Immature natural killer cell (primary cell): ENCODE measurements around the gene GAPDHS. TPM values are rescaled to one million over a fixed set of nuclear protein-coding genes. Genes with fewer than 3 reads are reported as not detected.

Source experiments
- DNase-seq, 3 donors: peaks; one replicate each; pipeline ENCODE4 v3.0.0; 2022; ENCODE audit warnings: mixed read lengths in 1 of 3
- H3K27ac Mint-ChIP-seq, 6 donors: one replicate each; pipeline ENCODE4 v1.8.0; 2020; ENCODE audit warnings: mixed read lengths in 6 of 6, mild to moderate bottlenecking in 5 of 6, inconsistent platforms in 4 of 6, moderate library complexity in 3 of 6
- H3K27me3 Mint-ChIP-seq, 3 donors: one replicate each; pipeline ENCODE4 v1.8.0; 2020 to 2021; ENCODE audit warnings: low read depth in 3 of 3, mild to moderate bottlenecking in 3 of 3, mixed read lengths in 3 of 3, moderate library complexity in 3 of 3, inconsistent platforms in 1 of 3
- H3K36me3 Mint-ChIP-seq, 3 donors: one replicate each; pipeline ENCODE4 v1.8.0; 2020; ENCODE audit warnings: mixed read lengths in 3 of 3, inconsistent platforms in 2 of 3, mild to moderate bottlenecking in 2 of 3
- H3K4me1 Mint-ChIP-seq, 2 donors: one replicate each; pipeline ENCODE4 v1.8.0; 2020; ENCODE audit warnings: inconsistent platforms in 2 of 2, mild to moderate bottlenecking in 2 of 2, mixed read lengths in 2 of 2, moderate library complexity in 1 of 2
- H3K4me3 Mint-ChIP-seq, 5 donors: one replicate each; pipeline ENCODE4 v1.8.0; 2020; ENCODE audit warnings: mild to moderate bottlenecking in 5 of 5, mixed read lengths in 5 of 5, inconsistent platforms in 3 of 5, moderate library complexity in 3 of 5
- H3K9me3 Mint-ChIP-seq, 6 donors: one replicate each; pipeline ENCODE4 v1.8.0; 2020; ENCODE audit warnings: mild to moderate bottlenecking in 6 of 6, mixed read lengths in 6 of 6, inconsistent platforms in 4 of 6, moderate library complexity in 3 of 6
- polyA plus RNA-seq, 3 donors: library from polyadenylated mRNA; unstranded; fragments of 300-500 nt; fragmentation: Illumina TruSeq; gene quantifications; one replicate each; pipeline ENCODE4 v1.2.3, GENCODE V29; 2021

The GAPDHS gene
- not detected for polyA plus RNA-seq

DNA sequence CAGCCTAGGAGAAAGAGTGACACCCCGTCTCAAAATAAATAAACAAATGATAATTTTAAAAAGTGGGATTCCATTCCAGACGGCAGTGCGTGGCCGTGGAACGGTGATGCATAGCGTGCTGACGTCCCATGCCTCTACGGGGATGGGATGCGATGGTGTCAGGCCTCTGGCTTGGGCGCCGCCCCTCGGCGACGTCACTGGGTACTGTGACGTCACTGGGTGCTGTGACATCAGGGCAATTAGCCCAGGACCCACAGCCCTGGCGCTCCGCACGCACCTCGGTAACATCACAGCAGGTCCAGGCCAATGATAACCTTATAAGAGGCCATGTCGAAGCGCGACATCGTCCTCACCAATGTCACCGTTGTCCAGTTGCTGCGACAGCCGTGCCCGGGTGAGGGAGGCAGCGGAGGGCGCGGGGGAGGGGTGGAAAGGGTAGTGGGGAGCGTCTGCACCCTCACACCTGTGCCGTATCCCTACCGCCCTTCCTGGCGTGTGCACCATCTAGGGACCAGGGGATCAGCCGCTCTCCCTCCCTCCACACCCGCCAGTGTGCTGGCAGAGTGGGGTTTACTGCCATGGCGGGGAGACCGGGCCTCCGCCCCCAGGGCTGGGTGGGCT lies at the start of gene GAPDHS:
TSS of gene GAPDHS (plus strand) at position 256 of the 621 bp plus-strand sequence. CDS start at position 328, 72 bp downstream.
- peaks cover 29 to 37% of the 10 kb centered on the region in 2 donors for H3K4me1 Mint-ChIP-seq
- peak within 1 kb of the TSS; percentile 74 to 87 (median 82) for H3K4me3 Mint-ChIP-seq
- peaks cover 9 to 30% (median 12%) of the 10 kb centered on the region in 3 donors for H3K27me3 Mint-ChIP-seq
- peaks cover 0 to 1% (median 0%) of the 10 kb centered on the region in 6 donors for H3K9me3 Mint-ChIP-seq
- H3K27ac Mint-ChIP-seq: peak within 1 kb of the TSS in 5 of 6 donors; percentile 59 to 88 (median 79)
- H3K36me3 Mint-ChIP-seq: no peaks in the 10 kb centered on the region
- DNase-seq: no peak

GRCh38 chr19:35484252-35485036 lies 48.8 kb upstream of the GAPDHS start:
- H3K27me3 Mint-ChIP-seq: peaks cover 7 to 11% (median 10%) of the 10 kb centered on the region in 3 donors
- no peaks in the 10 kb centered on the region for H3K36me3 Mint-ChIP-seq
- DNase-seq: no peak
- H3K9me3 Mint-ChIP-seq: no peaks in the 10 kb centered on the region
- H3K27ac Mint-ChIP-seq: no peak overlapping the region
- H3K4me3 Mint-ChIP-seq: no peak overlapping the region
- no peaks in the 10 kb centered on the region for H3K4me1 Mint-ChIP-seq

GRCh38 chr19:35486268-35486708 lies 47.0 kb upstream of the GAPDHS start:
- H3K27ac Mint-ChIP-seq: no peak overlapping the region
- no peak overlapping the region for H3K4me3 Mint-ChIP-seq
- no peaks in the 10 kb centered on the region for H3K36me3 Mint-ChIP-seq
- H3K27me3 Mint-ChIP-seq: peaks cover 9 to 13% (median 11%) of the 10 kb centered on the region in 3 donors
- DNase-seq: no peak
- H3K4me1 Mint-ChIP-seq: no peaks in the 10 kb centered on the region
- peaks cover 0 to 2% (median 0%) of the 10 kb centered on the region in 6 donors for H3K9me3 Mint-ChIP-seq

DNA sequence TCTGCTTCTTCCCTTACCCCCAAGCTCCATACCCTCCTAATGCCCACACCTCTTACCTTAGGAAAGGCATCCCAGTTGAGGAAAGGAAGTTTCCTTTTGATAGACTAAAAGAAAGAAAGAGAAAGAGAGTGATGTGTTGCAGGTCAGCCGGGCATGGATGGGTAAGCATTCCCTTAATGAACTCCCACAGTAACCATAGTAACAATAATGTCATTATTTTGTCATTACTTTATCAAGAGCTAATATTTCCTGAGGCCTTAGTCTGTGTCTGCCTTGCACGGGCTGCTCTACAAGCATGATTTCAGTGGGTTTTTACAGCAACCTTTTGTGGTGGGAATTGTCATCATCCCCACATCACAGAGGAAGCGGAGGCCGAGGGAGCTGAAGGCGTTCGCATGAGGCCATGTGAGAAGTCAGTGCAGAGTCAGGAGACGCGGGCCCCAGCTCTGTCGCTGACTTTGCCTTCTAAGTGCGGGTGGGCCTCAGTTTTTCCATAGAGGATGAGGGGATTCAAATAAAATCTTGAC lies 45.5 kb upstream of the GAPDHS start:
- Mint-ChIP-seq H3K27me3 (peaks cover 7 to 11% (median 11%) of the 10 kb centered on the region in 3 donors), H3K36me3 (no peaks in the 10 kb centered on the region), H3K4me3 (no peak overlapping the region), H3K4me1 (no peaks in the 10 kb centered on the region), H3K9me3 (peaks cover 0 to 2% (median 0%) of the 10 kb centered on the region in 6 donors), H3K27ac (no peak overlapping the region)
- no peak for DNase-seq

- Mint-ChIP-seq H3K9me3 (peaks cover 0 to 2% (median 0%) of the 10 kb centered on the region in 6 donors), H3K36me3 (no peaks in the 10 kb centered on the region), H3K4me1 (no peaks in the 10 kb centered on the region), H3K27ac (no peak overlapping the region), H3K27me3 (peaks cover 5 to 11% (median 9%) of the 10 kb centered on the region in 3 donors), H3K4me3 (no peak overlapping the region)
- DNase-seq: no peak
Observed at GRCh38 chr19:35488677-35489076, 44.6 kb upstream of the GAPDHS start.

DNA sequence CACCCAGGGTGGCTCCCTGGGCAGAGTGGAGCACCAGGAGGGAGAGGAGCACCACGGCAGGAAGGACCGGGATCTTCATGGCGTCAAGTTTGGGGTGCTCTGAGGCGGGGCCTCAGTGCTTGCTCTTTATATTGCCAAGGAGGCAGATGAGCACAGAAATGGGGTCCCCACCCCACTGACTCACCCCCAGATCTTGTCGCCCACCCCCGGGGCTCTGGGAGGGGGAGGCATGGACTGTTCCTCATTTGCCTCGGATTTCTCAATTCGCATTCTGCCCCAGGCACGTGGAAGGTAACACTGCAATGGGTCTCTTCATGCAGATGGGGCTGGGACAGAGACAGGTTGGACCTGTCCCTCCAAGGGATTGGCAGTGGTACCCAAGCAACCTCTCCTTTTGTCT lies 42.9 kb upstream of the GAPDHS start, which contains the start of gene KRTDAP:
TSS of gene KRTDAP (minus strand) at position 101 of the 400 bp plus-strand sequence. CDS start at position 79, 22 bp downstream.
- Mint-ChIP-seq H3K36me3 (no peaks in the 10 kb centered on the region), H3K27me3 (peaks cover 5 to 10% (median 9%) of the 10 kb centered on the region in 3 donors), H3K27ac (no peak within 1 kb of the TSS), H3K9me3 (peaks cover 0 to 2% (median 0%) of the 10 kb centered on the region in 6 donors), H3K4me1 (peaks cover 4 to 5% of the 10 kb centered on the region in 2 donors), H3K4me3 (no peak within 1 kb of the TSS)
- DNase-seq: no peak

DNA sequence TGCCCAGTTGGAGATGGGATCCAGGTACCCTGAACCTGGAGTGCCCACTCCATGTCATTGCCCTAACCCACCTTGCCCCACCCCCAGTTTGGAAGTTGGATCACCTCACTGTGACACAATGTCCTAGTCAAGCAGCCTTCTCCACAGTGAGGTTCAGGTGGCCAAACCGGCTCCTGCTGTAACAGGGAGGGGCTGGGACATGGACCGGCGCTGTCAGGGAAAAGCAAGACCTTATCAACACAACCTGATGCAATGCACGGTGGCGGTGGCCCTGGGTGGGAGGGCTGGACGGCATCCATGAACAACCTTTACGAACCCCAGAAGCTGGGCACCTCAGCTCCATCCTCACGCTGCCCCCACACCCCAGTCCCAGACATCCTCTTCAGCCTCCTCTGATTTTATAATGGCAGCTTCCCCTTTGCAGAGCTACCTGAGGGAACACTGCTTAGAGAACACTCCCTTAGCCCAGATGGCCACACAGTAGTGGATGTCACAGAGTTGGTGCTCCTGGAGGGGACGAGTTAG lies 41.4 kb upstream of the GAPDHS start:
- H3K4me1 Mint-ChIP-seq: peaks cover 7% of the 10 kb centered on the region in 2 donors
- H3K4me3 Mint-ChIP-seq: no peak overlapping the region
- DNase-seq: no peak
- peak overlapping the region in 1 of 6 donors; percentile 50 for H3K27ac Mint-ChIP-seq
- peaks cover 2 to 11% (median 10%) of the 10 kb centered on the region in 3 donors for H3K27me3 Mint-ChIP-seq
- H3K36me3 Mint-ChIP-seq: no peaks in the 10 kb centered on the region
- peaks cover 0 to 2% (median 0%) of the 10 kb centered on the region in 6 donors for H3K9me3 Mint-ChIP-seq

DNA sequence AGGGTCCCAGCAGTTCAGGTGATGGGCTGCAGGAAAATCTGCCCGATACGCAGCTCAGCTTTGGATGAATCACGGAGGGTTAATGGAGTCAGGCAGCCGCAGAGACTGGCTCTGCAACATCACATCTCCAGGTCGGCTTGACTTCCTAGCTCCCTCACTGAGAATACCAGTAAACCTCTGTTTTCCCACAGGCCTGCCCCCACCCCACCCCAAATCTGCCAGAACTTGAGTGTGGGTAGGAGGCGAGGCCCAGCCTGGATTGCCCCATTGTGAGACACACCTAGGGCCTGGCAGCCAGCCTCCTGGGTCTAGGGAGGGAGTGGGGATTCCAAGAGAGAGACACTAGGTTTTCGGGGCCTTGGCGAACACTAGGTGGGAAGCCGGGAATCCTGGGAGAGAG lies 39.3 kb upstream of the GAPDHS start:
- Mint-ChIP-seq H3K27ac (no peak overlapping the region), H3K36me3 (no peaks in the 10 kb centered on the region), H3K4me1 (peaks cover 7% of the 10 kb centered on the region in 2 donors), H3K4me3 (no peak overlapping the region), H3K9me3 (peaks cover 0 to 2% (median 0%) of the 10 kb centered on the region in 6 donors), H3K27me3 (peaks cover 2 to 9% (median 2%) of the 10 kb centered on the region in 3 donors)
- DNase-seq: no peak

- DNase-seq: peak; percentile 59 to 60 (median 60)
- Mint-ChIP-seq H3K4me1 (peaks cover 7% of the 10 kb centered on the region in 2 donors), H3K27ac (peak overlapping the region in 2 of 6 donors; percentile 4 to 7), H3K36me3 (no peaks in the 10 kb centered on the region), H3K4me3 (peak overlapping the region in 2 of 5 donors; percentile 47 to 49), H3K9me3 (no peaks in the 10 kb centered on the region), H3K27me3 (peaks cover 2 to 3% (median 2%) of the 10 kb centered on the region in 3 donors)
Observed at GRCh38 chr19:35495107-35496064, 37.9 kb upstream of the GAPDHS start.

DNA sequence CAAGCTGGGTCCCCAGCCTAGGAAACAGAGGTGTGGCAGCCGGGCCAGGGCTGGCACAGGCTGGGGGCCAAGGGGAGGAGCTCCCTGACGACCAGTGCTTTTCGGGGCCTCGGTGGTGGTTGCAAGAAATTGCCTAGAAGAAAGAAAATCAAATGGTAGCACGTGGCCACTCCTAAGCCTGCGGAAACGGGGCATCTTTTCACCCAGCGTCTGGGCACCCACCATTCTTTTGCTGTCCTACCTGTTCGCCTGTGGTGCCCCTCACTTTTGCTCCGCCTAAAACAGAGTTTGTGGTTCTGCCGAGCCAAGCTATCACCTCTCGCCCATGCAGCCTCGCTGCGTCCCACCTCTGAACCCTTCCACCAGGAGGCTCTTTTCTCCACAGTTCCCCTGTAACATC lies 35.9 kb upstream of the GAPDHS start:
- H3K36me3 Mint-ChIP-seq: no peaks in the 10 kb centered on the region
- DNase-seq: no peak
- peaks cover 7% of the 10 kb centered on the region in 2 donors for H3K4me1 Mint-ChIP-seq
- H3K27me3 Mint-ChIP-seq: peaks cover 0 to 3% (median 2%) of the 10 kb centered on the region in 3 donors
- no peaks in the 10 kb centered on the region for H3K9me3 Mint-ChIP-seq
- H3K27ac Mint-ChIP-seq: no peak overlapping the region
- H3K4me3 Mint-ChIP-seq: no peak overlapping the region

GRCh38 chr19:35498220-35498619 lies 35.0 kb upstream of the GAPDHS start:
- Mint-ChIP-seq H3K9me3 (no peaks in the 10 kb centered on the region), H3K4me3 (no peak overlapping the region), H3K27ac (no peak overlapping the region), H3K4me1 (peaks cover 7% of the 10 kb centered on the region in 2 donors), H3K36me3 (no peaks in the 10 kb centered on the region), H3K27me3 (peaks cover 0 to 3% (median 2%) of the 10 kb centered on the region in 3 donors)
- no peak for DNase-seq

- Mint-ChIP-seq H3K4me1 (peaks cover 7% of the 10 kb centered on the region in 2 donors), H3K27ac (peak overlapping the region in 1 of 6 donors; percentile 28), H3K4me3 (no peak overlapping the region), H3K9me3 (no peaks in the 10 kb centered on the region), H3K27me3 (peaks cover 0 to 5% (median 3%) of the 10 kb centered on the region in 3 donors), H3K36me3 (no peaks in the 10 kb centered on the region)
- DNase-seq: no peak
Observed at GRCh38 chr19:35498984-35499527, 34.2 kb upstream of the GAPDHS start.
